ENCODE measurements around the gene FLNB. TPM values are rescaled to one million over a fixed set of nuclear protein-coding genes. Genes with fewer than 3 reads are reported as not detected.
A peak's percentile ranks its signal among the peaks of the same experiment; 100 is the strongest.

The FLNB gene
- total RNA-seq, 1 donor from 2014 or later: 328 TPM

DNA sequence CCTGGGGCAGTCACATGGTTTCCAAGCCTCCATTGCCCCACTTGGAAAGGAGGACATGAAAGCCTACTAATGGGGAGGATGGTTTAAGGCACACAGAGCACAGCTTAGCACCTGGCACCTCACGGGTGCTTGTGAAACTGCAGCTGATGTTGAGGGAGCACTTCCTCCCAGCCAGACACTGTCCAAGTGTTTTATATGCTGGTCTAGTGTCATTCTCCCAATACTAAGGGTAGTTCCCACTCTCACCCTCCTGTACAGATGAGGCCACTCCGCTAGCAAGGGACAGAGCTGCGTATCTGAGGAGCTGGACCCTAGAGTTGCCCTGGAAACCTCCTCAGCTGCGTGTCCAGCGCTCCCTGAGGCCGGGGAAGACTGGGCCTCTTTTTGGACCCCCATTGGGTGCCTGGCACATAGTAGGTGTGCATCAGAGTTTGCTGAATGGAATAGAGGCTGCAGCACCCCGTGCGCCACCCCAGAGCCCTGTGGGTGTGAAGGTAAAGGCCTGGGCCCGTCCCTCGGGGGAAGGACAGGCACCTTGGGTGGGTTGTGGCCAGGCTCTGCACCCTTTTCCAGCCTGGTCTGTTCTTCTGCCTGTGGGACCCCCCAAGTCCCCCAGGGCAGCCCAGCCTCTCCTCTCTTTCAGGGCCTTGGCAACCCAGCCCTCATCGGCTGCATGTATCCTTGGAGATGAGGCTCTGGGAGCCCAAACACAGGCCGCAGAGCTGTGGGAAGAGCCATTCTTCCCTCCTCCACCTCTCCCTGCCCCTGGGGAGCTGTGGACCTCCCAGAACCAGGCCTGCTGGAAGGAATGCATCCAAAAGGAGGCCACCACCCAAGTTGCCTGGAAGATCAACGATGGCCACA lies 171.2 kb downstream of the FLNB start:
- DNase-seq (ENCODE audit: low read depth in 2 of 2): no peak

DNA sequence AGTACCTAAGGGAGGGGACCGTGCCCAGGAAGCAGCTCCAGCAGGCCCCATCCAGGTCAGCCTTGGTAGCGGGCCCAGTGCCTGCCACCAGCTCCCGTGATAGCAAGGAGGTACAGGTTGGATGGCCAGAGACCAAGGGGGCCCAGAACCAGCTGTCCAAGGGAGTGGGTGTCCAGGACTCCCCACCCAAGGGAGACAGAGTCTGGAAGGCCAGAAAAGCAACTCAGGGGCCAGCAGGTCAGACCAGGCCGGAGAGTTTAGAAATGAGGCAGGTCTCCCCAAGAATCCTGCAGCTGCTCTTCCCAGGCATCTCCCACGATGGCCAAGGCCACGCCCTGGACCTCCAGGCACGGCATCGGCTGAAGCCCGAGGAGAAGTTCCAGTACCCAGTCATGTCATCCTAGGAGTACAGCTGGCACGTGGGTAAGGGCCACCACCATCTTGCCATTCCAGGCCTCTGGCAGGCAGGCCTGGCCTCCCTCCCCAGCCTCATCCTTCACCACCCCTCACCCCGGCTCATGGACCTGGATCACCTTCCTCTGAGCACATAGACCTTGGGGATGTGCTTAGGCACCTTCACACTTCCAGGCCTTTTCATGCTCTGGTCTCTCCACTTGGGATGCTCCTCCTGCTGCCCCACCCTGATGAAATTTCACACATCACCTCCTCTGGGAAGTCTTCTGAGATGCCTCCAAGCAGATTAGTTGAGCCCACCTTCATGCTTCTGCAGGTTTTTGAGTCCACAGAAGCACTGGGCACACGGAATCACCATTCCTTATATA lies 172.1 kb downstream of the FLNB start:
- DNase-seq (ENCODE audit: low read depth in 2 of 2): no peak

DNA sequence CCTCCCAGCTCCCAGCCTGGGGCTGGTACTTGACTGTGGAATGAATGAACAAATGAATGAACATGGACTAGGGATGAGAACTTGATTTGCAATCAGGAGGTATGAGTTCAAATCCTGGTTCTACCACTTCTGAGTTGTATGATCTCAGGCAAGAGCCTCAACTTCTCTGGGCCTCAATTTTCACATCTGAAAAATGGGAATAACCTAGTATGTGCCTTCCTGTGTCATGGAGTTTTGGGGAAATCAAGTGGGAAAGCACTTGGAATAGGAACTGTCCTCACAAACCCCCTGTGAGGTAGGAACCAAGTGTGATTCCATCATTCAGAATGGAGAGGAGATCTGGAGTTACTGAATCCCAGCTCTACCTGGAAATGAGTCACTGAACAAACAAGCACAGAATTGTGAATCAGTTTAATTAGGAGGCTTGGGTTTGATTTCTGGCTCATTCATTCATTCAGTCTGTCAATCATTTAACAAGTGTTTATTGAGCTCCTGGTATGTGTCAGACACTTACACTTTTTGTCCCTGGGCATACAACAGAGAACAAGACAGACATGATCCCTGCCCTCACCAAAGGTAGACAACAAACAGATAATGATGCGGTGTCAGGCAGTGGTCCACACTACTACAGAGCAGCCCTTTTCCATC lies 172.8 kb downstream of the FLNB start:
- DNase-seq (ENCODE audit: low read depth in 2 of 2): peak in 1 of 2 donors; percentile 33

DNA sequence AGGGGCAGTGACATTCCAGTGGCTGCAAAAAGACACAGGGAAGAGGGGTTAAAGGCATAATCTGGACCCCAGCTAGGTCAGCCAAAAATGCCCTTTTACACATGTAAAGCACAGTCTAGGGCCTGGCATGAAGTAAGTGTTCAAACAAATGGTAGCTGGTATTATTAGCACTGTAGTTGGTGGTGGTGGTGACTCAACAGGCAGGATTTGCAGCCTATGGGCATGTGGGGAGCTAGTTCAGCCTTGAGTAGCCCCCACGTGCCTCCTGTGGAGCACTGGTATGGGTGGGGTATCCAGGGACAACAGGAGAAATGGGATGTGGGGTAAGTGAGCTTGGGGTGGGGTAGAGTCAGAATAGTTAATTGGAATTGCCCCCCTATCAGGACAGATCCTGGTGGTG lies 175.0 kb downstream of the FLNB start:
- DNase-seq (ENCODE audit: low read depth in 2 of 2): no peak

DNA sequence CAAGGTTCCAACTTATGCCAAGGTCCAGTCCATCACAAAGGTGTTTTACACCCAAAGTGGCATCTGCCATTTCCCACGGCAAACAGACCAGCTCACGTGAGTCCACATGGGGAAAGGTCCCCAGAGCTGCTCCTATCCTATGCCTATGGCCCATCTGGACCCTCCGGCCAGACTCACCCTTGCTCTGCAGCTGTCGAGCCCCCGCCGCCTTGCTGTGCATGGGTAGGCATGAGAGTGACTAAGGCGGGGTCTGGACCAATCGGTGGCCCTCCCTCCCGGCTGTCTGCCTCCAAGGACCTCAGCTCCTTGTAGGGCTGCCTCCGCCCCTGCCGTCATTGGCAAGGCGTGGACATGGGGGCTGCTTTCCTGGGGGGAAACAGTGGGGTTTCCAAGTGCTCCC lies 175.7 kb downstream of the FLNB start:
- DNase-seq (ENCODE audit: low read depth in 2 of 2): no peak

DNA sequence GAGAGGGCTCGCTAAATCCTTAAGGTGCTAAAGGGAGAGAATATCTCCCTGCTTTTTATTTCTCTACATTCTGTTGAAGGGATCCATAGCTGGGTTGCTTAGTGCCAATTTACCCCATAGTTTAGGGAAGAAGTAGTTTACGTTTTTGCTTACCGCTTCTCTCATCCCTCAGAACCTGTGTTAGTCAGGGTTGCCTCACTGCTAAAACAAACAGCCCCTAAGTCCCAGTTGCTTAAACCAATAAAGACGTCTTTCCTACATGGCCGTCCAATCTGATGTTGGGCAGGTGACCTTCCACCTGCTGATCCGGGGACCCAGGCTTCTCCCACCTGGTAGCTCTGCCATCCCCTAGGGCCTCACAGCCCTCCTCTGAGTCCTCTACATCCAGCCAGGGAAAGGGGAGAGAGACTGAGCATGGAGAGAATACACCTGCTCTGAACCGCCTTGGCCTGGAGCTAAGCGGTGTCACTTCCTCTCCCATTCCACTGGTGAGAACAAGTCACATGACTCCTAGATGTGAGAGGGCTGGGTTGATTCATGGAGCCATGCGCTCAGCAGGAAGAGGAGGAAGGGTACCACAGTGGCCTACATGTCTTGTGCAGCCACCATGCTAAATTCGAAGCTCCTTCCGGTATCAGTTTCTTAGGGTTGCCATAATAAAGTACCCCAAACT lies 176.2 kb downstream of the FLNB start:
- no peak for DNase-seq (ENCODE audit: low read depth in 2 of 2)

DNA sequence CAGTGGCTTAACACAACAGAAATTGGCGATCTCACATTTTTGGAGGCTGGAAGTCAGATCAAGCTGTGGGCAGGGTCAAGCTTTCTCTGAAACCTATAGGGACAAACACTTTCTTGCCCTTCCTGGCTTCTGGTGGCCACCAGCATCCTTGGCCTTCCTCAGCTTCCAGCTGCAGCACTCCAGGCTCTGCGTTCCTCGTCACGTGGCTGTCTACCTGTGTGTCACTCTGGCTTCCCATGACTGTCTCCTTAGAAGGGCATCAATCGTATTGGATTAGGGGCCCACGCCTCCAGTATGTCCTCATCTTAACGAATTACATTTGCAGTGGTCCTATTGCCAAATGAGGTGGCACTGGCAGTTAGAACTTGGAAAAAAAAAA lies 176.7 kb downstream of the FLNB start:
- DNase-seq (ENCODE audit: low read depth in 2 of 2): no peak

DNA sequence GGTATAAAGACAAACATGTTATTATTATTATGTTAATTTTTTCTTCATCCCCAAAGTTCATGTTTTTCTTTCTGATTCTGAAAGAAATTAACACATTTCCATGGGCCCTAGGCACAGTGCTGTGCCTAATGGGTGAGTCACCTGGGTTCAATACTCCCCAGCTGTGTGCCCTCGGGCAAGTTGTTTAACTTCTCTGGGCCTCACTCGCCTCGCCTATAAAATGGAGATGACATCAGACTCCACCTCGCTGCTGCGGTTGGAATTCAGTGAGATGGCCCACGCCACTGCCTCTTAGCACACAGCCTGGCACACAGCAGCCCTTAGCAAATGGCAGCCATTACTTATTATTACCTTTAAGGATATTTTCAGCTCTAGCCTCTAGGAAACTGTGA lies 179.9 kb downstream of the FLNB start:
- DNase-seq (ENCODE audit: low read depth in 2 of 2): no peak

DNA sequence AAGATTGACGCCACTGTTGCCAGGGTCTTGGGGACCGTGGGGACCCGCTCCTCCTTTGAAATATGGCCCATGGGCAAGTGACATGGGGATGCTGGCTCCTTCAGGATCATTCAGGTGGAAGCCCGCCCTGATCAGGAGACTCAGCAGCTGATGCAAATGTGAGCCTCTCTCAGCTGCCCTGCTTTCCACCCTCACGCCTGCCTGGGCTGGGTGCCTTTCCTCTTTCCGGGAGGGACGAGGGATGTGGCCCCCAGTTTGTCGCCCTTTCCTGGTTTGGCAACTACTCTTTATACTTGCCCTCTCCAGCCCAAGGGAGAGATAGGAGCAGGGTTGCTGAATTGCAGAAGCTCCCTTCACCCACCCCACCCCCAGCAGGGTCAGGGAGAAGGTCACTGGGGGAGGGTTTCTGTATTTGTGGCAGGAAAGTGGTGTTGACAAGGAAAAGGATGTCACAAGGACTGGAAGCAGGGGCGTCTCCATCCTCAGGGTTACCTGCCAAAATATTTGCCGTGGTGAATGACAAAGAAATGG lies 180.8 kb downstream of the FLNB start:
- DNase-seq (ENCODE audit: low read depth in 2 of 2): peak in 1 of 2 donors; percentile 73

DNA sequence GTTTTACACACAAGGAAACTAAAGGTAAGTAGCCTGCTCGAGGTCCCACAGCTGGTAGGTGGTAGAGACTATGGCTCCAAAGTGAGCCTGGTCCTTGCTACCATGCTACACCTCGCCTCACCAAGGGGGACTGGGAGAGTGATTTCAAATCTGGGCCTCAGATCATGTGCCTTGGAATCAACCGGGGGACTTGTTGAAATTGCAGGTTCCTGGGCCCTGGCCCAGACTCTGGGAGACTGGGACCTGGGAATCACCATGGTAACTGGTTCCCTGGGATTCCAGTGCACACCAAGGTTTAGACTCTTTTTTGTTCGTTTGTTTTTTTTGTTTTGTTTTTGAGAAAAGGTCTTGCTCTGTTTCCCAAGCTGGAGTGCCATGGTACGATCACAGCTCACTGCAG lies 181.5 kb downstream of the FLNB start:
- DNase-seq (ENCODE audit: low read depth in 2 of 2): no peak

DNA sequence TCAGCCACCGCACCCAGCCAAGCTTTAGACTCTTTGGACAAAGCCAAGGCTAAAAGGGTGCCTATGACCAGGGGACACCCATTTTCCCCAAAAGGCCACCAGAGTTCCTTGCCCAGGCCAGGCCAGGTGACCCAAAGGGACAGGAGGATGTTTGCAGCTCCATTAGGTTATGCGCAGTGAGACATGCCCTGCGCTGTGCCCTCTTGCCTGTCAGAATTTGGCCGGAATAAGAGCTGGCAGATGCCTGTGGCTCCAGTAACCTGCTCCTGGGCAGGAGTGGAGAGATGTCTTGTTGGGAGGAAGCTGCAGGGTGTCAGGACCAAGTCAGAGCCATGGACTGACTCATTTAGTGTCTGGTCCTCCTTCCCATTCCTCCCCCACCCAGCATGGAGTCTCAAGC lies 182.1 kb downstream of the FLNB start:
- DNase-seq (ENCODE audit: low read depth in 2 of 2): no peak

DNA sequence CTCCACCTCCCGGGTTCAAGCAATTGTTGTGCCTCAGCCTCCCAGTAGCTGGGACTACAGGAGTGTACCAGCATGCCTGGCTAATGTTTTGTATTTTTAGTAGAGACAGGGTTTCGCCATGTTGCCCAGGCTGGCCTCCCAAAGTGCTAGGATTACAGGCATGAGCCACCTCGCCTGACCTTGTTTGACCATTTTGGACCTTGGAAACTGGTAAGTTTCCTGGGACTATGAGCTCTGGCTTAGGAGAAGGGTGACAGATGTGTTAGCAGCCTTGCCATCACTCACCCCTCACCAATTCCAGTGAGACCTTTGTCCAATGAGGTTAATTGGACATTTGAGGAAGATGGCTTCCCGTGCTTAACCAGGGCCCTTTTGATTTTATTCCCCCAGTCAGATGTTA lies 182.7 kb downstream of the FLNB start:
- no peak for DNase-seq (ENCODE audit: low read depth in 2 of 2)

DNA sequence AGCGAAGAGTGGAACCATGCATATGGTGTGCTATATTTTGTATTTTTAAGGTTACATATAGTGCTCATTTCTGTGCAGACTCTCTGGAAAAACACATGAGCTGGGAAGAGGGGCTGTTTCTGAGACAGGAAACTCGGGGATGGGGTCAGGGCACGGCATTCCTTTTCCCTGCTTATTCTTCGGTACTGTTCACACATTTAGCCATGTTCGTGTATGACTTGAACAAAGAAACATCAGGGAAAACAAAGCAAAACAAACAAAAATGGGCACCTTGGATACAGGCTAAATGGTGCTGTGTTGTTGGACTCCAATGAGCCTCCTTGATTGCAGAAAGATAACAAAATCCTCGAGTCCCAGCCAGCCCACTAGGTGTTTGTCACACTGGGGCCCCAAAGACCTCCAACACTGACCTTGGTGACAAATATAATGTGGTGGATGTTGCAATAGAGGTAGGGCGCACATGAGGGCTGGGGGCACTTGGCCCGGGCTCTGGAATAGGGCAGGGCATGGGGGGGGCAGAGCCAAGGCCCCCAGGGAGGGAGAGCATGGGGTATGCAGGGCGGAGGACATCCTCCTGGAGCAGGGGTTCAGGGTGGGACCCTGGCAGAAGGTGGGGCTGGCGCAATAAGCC lies 183.3 kb downstream of the FLNB start:
- no peak for DNase-seq (ENCODE audit: low read depth in 2 of 2)

DNA sequence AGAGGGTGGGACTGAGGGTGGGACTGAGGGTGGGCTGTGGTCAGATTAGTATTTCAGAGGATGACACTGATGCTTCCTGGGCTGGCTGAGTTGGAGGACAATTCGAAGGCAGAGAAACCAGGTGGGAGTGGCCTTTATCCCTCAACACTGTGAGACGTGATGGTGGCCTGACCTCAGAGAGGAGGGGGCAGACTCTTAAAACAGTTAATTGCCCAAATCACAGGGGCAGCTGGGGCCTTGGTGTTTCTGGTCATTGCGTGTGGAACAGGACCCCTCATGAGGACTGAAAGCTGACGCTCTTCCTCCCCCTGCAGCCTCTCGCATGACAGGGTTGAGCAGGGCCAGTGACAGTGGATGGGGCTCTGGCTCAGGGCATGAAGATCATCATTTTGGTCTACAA lies 183.8 kb downstream of the FLNB start:
- no peak for DNase-seq (ENCODE audit: low read depth in 2 of 2)

DNA sequence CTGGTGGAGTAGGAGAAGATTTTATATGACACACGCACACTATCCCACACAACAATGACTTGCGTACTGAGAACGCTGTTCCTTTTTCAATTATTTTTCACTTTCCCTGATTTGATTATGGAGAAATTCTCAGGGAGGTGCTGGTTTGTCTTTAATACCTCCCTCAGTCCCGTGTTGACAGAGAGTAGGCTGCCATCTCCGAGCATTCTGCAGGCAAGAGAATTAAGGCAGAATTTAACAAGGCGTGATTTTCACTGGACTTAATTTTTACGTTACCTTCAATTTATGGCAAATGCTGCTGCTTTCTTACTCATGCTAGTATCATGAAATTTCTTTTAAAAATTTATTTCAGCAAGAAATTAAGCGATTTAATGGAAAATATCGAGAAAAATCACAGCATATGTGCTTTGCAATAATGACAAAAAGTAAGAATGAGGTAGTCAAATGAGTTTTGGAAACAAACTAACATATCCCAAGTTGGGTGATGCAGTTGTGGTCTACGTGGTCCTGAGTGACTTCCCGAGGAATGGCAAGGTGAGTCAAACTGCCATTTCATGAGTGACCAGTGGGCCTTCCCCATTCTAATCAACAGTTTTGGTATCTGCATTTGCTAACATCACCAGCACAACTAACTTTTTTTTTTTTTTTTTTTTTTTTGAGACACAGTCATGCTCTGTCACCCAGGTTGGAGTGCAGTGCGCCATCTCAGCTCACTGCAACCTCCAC lies 185.6 kb downstream of the FLNB start:
- DNase-seq (ENCODE audit: low read depth in 2 of 2): no peak

DNA sequence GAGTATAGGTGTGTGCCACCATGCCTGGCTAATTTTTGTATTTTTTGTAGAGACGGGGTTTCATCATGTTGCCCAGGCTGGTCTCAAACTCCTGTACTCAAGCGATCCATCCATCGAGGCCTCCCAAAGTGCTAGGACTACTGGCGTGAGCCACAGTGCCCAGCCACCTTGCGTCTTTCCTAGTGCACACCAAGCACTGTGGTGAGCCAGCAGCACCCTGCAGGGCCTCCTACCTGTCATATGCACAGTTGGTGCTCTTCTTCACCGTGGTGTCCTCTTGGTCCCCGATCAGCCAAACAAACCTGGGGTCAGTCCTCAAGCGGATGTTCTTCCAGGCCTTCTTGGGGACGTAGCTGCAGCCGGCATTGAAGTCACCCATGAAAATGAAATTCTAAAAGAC lies 189.4 kb downstream of the FLNB start:
- no peak for DNase-seq (ENCODE audit: low read depth in 2 of 2)

DNA sequence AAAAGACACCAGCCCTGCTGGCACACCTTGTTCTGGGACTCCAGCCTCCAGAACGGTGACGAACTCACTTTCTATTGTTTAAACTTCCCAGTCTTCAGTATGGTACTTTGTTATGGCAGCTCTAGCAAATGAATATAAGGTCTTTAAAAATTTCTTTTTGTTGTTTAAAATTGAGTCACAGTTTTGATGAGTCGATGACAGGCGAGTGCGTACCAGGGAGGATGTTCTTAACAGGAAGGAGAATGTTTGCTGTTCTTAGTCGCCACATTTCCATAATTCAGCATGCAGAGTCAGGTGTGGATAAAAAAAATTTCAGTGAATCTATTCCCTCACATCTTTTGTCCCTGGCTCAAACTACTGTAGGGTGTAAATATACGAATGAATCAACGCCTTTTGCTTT lies 190.1 kb downstream of the FLNB start:
- peak; percentile 40 to 72 for DNase-seq (ENCODE audit: low read depth in 2 of 2)

DNA sequence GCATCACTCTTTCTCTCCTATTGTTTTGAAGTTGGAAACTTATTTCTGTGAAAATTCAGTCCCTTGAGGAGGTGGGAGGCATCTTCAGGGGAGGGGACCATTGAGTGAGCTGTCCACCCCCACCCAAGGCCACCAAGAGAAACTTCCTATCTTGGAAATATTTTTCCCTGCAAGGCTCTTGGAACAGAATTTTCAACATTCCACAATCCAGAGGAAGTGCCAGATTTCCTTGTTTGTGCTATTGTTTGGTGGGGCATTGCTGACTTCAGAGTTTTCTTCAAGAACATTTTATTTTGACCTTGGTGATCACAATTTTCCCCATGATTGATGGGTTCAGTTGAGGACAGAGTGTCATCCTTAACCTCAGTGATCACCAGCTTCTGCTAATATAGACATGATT lies 190.6 kb downstream of the FLNB start:
- peak in 1 of 2 donors; percentile 66 for DNase-seq (ENCODE audit: low read depth in 2 of 2)

DNA sequence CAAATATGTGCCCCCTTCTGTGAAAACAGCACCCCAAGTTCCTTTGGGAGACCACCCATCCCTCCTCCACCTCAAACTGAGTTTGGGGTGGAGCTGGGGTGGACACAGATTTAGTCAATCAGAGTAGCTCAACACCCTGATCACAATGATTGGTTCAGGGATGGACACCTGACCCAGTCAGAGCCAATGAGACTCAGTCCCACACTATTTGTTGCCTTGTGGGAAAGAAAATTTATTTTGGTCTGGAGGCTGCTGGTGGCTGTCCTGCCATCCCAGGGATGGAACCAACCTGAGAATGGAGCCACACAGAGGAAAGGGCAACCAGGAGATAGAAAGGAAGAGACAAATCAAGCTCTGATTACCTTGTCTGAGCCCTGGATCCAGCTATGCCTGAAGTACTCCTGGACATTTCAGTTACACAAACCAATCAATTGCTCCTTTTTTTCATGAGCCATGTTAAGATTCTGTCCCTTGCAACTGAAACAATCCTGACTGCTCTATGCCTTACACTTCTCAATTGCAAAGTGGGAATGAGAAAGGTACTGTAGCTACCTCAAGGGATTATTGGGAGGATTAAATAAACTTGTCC lies 192.0 kb downstream of the FLNB start:
- DNase-seq (ENCODE audit: low read depth in 2 of 2): no peak

DNA sequence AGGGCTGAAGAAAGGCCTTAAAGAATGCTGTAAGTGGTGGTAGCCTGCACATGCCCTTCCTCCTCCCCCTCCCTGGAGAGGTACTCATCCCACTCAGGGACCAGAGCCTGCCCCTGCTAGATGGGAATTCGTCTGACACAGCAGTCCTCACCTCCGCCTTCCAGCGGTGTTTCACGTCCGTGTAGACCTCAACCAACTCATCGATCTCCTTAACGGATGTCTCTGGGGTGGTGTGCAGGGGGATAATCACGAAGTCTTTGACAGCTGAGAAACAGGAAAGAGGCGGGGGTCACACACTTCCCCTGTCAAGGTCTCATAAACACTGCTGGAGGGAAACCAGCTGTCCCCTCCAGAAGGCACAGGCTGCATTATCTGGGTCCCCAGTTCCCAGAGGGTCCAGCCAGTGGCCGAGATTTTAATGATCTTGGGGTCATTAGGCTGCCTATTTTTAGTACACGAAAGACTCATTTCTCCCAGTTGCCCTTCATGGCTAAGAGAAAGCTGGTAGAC lies 192.7 kb downstream of the FLNB start:
- no peak for DNase-seq (ENCODE audit: low read depth in 2 of 2)
